GM18519 (cell line): ENCODE results near the gene XPO6.

Experiments
- ATAC-seq: cut with Tn5 transposase; IDR thresholded peaks from one replicate; pipeline ENCODE4 v1.9.1; 2021; ENCODE audit warnings: mild to moderate bottlenecking, moderate library complexity; ENCODE audit not compliant: unreplicated experiment, low FRiP score

The XPO6 gene

DNA sequence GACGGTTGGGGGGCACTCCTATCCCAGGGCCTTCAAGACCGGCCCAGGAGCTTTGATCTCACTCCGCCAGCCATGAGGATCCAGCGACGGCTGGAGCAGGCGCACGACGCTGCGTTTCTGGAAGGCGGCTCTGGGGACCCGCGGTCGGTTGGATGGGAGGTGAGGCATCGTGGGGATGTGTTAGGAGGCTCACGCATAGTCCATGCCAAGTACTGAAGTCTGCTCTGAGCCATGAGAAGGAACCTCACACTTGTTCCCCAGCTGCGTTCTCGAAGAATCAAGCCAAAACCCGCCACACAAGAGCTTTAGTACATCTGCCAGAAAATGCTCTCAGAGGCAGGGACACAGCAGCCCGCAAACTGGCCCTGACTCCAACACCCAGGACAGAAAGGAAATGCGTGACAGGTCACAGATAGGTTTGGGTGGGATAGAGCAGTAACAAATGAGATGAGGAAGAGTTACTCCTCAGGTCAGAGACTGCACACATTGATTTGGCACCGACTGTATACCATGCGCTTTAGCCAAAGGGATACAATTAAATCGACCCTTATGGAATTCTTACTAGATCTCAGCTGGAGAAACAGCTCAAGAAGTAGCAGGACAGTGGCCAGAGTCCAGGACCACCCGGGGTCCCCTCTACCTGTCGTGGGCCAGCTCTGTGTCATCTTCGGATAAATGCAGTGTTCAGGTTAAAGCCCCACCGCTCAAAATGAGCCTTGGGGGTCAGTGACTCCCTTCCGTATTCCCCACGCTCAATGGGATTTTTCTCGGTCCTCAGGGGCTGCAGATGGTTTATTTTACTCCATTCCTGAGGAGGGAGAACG lies 141.6 kb downstream of the XPO6 start:
- no peak for ATAC-seq

DNA sequence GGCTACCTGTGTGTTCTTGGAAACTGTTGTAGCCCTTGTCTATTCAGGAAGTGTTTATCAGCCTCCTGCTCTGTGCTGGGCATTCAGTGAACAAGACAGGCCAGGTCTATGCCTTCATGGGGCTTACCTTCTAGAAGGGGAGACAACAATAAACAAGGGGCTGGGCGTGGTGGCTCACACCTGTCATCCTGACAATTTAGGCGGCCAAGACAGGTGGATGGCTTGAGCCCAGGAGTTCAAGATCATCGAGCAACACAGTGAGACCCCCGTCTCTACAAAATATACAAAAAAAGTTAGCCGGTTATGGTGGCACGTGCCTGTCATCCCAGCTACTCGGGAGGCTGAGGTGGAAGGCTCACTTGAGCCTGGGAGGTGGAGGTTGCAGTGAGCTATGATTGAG lies 142.8 kb downstream of the XPO6 start:
- ATAC-seq: no peak

DNA sequence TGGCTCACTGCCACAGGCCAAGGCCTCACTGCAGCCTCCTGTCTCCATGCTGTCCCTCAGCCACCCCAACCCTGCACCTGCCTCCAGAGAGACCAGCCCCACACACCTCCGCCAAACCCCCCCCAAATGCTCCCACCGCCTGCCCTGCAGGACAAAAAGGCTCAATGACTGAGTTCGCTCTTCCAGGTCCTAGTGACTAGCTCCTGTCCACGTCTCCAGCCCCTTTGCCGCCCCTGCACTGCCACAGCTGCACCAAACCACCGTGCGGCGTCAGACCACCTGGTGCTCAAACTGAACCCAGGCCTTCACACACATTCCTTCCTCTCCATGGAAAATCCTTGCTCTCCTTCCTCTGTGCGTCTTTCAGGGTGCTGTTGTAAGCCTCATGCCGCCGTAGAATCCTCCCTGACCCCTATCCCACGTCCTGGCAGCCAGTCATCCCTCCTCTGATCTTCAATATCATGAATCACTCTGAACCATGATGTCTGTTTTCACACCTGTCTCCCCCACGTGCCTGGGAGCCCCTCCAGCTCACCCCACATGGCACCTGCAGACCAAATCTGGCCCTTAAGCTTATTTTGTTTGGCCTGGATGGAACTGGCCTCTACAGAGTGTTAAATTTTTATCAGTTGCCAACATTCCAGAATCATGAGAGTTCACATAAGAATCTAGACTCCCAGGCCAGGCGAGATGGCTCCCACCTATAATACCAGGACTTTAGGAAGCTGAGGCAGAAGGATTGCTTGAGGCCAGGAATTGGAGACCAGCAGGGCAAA lies 144.0 kb downstream of the XPO6 start:
- ATAC-seq: no peak

DNA sequence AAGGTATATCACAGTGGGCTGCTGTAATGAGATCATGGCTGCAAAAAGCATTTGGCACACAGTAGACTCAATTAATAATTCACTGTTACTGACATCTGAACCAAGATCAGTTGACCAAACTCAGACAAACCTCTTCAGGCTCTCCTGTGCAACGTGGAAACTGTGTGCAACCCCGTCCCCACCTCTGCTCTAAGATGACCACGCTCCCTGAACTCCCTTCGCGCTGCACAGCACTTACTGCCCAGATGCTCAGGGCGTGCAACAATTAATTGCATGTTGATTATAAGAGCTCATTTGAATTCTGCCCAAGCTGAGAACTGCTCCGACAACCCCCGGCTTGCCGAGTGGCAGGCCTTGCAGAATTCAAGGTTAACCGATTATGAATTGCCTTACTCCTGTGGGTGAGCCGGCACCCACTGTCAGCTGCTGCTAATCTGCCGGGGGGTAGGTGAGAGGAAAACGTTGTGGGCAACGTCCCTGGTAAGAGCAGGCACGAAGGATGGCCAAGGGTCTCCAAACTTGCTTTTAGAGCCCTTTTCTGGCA lies 147.0 kb downstream of the XPO6 start:
- ATAC-seq: no peak

DNA sequence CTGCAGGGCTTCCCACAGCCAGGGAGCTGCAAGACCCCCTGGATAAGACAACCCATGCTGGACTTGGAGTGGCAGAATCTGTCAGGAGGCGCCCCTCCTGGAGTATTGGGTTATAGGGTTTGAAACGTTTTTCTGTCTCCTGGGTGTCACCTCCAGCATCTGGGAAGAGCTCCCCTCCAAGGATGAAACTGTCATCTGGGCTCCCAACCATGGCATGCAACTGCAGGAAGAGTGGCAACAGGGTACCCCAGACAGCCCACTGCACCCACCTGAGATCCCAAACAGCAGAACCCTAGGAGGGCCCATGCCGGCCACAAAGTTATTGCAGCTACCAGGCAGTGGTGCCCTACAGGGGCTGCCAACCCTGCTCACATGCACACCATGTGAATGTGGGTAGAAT lies 147.6 kb downstream of the XPO6 start:
- no peak for ATAC-seq

DNA sequence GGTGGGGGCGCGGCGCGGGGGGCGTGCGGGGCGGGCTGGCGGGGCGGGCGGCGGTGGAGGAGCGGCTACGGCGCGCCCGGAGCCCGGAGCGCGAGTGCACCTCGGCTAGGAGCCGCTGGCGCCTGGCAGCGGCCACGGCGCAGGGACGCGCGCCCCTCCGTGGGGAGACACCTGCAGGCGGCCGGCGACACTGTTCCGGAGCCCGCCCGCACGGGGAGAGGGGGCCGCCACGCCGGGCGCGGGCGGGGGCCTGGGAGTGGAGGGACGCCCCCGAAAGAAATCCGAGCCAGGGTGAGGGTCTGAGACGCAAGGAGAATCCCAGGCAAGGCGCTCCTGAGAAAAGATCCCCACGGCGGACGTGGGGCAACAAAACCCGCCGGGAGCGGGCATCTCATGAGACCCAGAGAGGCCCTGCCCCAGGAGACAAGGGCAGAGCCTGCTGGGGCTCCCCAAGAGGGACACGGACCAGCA lies 148.1 kb downstream of the XPO6 start, which contains the start of gene GSG1L:
Gene GSG1L (minus strand): TSS at position 124 of the 471 bp plus-strand sequence. CDS start 290 bp downstream, outside the sequence.
- no peak for ATAC-seq

DNA sequence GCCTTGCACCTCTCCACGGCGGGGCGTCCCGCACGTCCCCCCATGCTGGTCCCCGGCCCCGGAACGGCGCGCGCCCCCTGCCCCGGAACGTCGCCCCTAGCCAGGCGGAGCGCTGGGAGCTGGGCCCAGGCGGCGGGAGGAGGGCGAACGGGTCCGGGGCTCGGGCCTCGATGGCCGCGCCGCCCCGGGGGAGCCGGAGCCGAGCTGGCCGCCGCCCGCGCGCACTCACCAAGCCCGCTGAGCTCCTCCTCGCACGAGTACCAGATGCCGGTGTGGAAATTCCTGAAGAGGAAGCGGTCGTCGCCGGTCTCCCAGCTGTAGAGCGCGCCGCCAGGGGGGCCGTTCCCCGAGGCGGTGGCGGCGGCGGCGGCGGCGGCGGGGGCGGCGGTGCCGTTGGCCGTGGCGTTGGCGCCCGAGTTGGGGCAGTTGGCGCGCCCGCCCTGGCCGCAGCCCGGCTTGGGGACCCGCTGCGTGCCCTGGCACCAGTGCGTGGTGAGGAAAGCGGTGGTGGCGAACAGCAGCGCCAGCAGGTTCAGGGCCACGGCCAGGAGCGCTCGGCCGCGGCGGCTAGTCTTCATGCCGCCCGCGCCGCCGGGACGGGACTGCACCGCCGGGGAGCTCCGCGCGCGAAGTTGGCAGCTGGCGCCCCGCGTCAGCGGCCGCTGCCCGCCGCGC lies 148.8 kb downstream of the XPO6 start:
- ATAC-seq: no peak

DNA sequence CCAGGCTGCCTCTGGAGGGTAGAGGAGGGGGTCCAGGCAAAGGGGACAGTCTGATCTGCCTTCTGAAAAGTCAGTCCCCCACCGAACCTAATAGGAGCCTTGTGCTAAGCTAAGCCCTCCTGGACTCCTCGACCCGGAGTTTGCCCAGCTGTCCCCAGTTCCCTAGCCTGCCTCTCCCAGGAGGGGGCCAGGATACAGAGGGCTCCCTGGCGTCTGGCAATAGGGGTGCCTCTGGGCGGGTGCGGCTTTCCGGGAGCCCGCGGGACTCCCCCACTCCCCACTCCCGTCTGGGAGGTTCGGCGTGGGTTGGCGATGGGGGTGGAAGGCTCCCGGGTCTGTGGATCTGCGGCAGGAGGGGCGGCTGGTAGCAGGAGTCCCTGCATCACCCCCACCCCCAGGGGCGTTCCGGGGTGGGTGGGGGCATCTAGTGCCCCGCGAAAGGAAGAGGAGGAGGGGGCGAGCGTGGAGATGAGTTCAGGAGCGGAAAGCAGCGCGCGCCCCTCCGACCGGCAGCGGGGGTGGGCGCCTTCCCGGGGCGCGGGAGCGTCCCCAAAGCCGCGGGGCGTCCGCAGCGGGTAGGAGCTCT lies 149.4 kb downstream of the XPO6 start:
- no peak for ATAC-seq

DNA sequence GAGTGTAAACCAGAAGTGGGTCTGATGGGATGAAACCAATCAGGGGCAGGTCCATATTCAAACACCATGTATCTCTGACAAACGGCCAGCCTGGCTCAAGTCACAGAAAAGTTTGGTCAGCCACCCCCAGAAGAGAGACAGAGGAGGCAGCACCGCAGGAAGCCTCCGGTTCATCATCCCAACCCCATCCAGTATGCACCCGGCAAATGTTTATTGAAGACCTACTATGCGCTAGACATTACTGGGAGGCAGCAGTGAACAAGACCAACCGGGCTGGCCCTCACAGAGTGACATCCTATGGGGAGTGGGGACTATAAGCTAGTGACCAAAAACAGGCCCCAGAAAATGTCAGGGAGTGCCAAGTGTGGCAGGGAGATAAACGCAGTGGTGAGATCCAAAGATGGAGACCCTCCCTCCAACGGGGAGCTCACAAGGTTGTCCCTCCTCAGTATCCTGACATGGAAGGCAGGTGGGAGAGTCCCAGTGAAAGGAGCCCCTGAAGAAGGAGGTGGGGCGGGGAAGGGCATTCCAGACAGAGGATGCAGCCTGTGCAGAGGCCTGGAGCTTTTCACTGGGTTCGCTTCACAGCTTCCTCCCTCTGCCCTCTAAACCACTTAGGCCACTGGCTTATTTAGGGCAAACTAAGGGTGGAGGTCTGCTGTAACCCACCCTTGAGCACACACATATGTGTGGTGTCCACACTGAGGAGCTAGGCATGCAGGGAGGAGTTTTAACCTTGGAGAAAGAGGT lies 150.2 kb downstream of the XPO6 start:
- ATAC-seq: no peak

DNA sequence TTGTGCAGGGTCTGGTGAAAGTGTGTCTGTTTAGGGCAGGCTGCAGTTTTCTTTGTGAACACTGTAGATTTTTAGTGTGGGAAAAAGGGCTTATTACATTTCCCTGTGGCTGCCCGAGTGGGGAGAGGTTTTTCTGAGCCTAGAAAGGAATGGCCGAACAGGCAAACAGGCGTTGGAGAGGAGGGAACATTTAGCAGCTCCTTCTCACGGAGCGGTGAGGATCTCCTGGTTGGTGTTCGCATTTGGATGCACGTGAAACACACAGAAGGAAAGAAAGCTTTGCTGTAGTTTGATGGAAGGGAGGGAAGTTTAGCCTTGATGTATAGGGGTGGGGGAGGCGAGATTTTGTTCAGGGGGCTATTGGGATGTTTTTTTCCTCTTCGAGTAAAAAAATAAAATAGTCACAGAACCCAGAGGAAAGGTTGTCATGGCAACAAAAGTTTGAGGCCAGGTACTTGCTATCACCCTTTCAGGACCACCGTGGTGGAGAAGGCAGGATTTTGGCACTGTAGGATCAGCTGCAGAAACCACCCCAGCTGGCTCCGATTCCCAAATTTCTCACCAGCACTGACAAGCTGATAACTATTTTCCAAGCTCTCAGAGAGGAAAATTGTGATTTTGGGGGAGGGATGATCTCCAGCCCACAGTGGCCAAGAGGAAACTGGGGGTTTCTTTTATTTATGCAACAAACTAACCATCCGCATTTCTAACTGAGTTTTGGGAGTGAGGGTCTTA lies 151.8 kb downstream of the XPO6 start:
- no peak for ATAC-seq

DNA sequence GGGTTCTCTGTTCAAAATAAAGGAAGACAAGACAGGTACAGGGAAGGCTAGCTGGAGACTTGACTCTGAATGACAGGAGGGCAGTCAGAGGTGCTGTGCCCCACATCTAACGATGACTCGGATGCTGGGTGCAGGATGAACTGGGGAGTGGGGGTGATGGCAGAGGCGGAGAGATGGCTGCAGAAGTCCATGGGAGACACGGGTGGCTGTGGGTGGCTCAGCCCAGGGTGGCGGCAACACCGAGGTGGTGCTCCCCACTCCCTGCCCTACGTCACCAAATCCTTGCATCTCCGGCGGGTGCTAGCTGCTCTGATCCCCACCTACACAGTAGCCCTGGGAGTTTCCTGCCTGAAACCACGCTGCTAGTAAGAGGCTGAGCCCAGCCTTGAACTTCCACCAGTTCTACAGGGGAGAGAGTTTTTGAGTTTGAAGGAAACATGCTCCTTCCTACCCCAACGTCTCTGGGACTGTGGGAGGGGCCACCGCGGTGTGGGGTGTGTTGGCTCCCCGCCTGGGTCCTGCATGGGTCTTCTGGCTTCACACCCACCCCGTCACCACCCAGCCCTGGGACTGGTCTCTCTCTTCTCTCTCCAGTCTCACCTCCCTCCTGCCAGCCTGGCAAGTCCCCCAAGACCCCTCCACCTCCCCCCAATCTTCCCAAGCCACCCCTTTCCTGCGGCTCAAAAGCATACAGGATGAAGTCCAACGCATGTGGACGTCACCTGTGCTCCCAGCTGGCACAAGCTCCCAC lies 152.8 kb downstream of the XPO6 start:
- no peak for ATAC-seq

DNA sequence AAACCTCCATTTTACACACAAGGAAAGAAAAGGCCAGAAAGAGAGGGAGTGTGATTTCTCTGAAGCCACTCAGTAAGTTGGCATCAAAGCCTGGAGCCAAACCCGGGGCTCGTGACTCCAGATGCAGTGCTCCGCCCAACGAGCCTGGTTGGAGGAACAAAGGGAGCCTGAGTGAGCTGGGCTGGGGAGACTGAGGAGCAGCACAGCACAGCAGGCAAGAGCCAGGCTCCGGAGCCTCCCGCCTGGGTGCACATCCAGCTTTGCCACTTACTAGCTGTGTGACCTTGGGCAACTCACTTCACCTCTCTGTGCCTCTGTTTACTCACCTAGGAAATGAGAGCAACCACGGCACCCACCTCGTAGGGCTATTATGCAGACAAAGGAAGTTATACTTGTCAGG lies 153.8 kb downstream of the XPO6 start:
- ATAC-seq: no peak

DNA sequence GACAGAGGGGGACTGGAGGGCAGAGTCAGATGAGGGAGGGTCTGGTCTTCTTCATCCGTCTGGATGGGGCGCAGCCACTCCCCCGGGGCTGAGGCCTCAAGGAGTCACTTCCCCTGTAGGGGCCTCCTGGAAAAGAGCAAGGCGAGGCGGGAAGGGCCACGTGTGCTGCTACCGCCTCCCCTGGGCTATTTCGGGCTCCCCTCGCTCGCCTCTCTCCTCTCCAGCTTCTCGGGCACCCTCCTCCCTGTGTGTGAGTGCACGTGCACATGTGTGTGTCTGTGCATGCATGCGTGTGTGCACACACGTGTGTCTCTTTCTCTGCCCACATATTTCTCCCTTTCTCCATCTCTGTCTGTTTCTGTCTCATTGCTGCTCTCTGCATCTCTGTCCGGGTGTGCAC lies 158.3 kb downstream of the XPO6 start:
- ATAC-seq: no peak

DNA sequence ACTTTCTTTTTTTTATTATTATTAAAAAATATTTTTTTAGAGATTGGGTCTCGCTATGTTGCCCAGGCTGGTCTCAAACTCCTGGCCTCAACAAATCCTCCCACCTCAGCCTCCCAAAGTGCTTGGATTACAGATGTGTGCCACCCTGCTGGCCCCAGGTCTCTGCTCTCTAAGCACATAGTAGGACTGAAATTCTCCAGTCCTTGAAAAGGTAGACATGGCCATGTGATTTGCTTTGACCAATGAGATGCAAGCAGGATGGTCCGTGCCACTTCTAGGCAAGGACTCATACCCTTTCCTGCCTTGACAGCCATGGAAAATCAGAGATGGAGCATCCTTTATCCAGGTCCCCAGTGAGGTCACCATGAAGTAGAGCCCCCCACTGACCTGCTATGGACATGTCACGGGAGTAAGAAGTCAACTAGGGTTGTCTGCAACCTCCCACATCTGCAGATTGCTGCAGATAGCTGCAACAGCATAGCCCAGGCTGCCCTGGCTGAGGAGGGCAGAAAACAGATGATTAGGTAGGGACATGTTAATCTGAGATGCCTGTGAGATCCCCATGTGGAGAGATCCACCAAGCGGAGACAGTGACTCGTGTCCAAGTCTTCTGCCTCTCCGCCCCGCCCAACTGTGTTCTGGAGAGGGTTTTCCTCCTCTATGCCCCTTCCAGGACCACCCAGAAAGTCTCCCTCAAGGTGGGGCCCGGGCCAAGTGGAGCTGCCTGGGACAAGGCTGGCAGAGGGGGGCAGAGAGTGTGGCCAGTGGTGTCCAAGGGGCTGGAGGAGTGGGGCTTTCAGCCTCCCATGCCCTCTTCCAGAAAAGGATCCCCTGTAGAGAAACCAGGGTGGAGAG lies 159.3 kb downstream of the XPO6 start:
- no peak for ATAC-seq

DNA sequence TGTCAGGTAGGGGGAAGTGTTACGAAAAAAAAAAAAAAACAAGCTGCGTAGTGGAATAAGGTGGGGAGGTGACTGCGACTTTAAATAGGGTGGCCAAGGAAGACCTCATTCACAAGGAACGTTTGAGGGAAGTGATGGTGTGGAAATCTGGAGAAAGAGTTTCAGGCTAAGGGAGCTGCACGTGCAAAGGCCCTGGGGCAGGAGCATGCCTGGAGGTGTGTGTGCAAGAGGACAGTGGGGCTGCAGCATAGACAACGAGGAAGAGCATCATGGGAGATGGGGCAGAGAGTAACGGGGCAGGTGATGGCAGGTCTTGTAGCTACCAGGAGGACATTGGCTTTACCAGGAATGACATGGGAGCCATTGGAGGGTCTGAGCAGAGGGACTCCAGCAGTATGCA lies 160.3 kb downstream of the XPO6 start:
- no peak for ATAC-seq
